ENCODE results near the gene GRM5.
"Not testable (repeated sequence)": the region's sequence is repeated elsewhere in the genome, so short reads cannot be mapped to it uniquely, and the experiment has no call there.

GRM5 gene

DNA sequence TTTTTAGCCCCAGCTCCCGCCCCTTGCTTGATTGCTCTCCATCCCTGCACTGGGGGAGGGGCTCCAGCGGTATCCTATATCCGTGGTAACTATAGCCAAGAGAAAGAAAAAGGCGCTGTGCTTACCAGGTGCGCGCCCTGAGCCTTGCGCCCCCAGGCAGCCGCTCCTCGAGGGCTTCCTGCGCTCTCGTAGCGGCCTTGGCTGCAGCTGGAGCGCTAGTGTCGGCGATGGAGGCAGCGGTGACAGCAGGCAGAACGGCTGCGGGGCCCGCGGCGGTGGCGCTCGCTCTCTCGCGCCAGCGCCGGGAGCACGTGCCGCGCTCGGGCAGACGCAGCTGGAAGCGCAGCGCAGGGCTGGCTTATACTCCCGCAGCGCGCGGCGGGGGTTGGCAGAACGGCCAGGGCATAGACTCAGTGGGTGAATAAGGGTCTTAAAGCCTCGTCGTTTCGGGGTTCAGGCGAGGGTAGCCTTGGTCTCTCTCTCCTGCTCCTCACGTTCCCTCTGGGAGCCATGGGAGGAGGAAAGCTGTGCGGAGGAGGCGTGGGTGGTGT is at the start of gene GRM5:
Gene GRM5, minus strand, starts transcription at position 332 of the 551 bp plus-strand sequence. CDS start 18,110 bp downstream, outside the sequence.
- peak in 2 of 14 donors; percentile 0 to 1 for DNase-seq

DNA sequence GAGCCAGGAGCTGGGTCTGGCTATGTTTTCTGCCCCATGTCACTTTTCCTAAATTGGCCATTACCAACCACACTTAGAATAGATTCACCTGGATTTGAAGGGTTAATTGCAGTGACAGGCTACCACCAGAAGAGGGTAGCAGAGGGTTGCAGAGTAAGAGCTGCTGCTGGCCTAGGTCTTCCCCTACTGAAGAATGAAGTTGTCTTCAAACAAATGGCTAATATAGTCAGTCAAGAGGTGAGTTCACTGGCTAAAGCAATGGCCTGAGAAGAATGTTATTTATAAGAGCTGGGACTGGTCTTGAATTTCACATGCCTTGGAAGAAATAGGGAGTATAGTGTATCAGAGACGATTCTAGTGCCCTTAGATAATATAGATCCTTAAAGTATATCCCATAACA is 32.2 kb upstream of the GRM5 start:
- DNase-seq: peak in 5 of 14 donors; percentile 1 to 10 (median 2)

DNA sequence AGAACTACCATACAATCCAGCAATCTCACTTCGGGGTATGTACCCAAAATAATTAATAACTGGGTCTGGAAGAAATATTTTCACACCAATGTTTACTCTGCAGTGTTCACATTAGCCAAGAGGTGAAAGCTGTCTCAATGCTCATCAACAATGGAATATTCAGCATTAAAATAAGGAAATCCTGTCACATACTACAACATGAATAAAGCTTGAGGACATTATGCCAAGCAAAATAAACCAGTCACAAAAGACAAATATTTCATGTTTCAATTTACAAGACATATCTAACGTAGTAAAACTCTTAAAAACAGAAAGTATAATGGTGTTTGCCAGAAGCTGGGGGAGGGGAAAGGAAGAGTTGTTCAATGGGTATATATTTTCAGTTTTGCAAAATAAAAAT is 28.0 kb upstream of the GRM5 start:
- not testable (repeated sequence) for DNase-seq

DNA sequence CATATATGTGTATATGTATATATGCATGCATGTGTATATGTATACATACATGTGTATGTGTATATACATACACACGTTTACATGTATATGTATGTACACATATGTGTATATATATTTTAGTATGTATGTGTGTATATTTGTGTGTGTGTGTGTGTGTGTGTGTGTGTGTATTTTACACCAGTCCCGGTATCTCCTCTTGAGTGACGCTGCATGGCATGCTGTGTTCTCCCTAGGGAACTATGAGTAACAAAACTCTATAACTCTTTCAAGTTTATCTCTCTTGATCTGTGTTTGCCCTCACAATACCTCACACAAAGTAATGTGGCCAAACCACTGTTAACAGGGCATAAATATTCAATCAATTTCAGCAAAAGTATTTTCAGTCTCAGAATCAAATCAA is 19.2 kb upstream of the GRM5 start:
- not testable (repeated sequence) for DNase-seq

DNA sequence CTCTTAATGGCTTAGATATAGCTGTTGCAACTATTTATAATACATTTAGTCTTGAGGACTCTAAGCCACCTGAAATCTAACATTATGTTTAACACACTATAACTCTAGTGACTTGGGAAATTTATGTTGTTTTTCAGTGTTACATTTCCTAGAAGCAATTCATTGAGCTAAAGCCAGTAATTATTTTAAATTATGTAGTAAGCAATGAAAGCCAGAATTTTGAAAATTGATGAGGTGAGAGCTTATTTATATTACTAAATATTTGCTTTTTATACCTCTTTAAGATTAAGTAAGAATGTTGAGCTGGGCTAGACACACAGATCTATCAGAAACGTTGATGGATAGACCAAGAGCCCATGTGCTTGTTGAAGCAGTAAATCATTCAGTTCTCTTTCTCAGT is 5.1 kb upstream of the GRM5 start:
- not testable (repeated sequence) for DNase-seq

DNA sequence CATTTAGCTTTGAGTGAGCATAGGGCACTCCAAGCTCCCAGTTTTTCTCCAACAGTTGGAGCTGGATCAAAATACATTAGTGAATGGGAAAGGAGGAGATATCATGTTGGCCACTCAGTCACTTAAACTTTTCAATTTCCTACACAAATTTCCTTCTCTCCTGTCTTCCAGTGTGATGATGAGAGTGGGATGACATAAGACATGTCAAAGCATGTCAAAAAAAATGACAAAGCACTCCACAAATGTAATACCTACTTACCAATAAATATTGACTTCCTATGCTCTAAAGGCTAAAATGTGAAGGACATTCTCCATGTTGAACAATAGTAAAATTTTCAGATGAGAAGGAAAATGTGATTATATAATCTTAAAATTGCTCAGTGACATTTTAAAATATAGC is 1.5 kb upstream of the GRM5 start:
- DNase-seq: no peak

DNA sequence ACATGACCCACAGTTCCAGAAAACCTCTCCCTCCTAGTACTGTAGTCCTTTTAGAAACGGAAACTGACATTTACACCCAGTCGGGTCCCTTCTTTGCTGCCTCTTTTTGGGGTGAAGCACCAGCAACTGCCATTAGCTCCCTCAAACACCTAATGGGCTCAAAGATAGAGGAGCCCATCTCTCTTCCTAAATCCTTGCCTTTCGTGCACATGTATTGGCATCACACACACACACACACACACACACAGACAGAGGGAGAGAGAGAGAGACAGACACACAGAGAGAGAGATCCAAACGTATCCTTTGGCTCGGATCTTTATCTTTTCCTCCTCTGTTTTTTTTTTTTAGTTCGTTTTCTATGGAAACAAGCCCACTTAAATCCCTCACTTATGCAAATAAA is 716 bp downstream of the GRM5 start:
- DNase-seq: no peak

DNA sequence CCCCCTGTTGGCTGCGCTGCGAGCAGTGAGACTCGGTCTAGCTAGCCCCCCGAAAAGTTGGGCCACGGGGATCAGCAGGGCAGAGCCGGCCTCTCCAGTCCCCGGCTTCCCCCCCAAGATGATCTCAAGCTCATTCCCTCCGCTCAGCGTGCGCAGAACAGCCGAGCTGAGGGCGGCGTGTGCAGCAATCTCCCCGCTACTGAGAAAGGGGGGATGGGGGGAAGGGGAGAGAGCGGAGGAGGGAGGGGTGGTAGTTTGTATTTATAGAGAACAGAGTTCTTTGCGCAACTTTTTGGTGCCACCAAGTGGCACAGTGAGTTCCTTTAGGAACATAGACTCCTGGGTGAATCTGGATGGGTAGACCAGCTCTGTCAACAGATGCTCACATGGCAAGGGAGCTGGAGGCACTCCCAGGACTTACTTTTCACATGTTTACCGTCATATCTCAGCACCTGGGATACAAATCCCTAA is 2.3 kb downstream of the GRM5 start:
- peak in 1 of 14 donors; percentile 0 for DNase-seq

DNA sequence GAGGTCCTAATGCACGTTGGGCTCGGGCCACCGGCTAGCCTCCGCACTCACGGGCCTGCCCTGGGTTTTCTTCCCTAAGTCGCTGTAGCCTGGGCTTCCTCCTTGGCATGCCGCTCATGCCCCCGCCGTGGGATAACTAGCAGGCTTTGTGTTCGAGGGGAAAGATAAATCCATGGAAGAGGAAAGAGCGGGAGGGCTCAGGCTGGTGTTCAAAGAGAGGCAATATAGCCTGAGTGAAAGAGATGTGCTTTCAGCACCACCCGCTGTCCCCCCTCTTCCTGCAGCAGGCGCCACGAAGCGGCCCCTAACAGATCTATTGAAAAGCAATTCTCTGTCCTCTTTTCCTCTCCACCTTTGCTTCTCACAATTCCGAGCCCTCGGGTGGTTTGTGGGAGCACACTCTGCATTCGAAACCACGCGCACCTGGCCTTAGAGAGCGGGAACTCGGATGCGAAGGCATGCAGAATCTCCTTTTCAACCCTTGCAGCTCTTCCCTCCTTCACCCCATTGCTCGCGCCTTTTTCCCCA is 2.9 kb downstream of the GRM5 start:
- peak in 2 of 14 donors; percentile 9 to 28 for DNase-seq

DNA sequence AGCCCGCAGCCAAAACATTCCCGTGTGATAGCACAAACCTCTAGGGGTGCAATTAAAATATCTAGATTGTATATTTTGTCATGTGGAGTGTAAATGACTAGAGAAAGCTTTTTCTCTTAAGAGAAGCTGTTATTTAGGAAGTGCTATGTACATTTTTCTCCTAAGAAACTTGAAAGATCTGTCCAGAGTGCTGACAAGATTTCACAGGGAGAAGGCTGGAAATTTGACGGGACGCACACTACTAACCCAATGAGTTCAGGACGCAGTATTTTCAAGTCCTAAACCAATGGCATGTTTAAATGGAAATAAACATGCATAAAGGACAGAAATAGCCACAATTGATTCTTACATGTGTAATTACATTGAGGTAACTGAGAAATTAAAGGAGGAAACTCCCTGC is 3.9 kb downstream of the GRM5 start:
- not testable (repeated sequence) for DNase-seq

DNA sequence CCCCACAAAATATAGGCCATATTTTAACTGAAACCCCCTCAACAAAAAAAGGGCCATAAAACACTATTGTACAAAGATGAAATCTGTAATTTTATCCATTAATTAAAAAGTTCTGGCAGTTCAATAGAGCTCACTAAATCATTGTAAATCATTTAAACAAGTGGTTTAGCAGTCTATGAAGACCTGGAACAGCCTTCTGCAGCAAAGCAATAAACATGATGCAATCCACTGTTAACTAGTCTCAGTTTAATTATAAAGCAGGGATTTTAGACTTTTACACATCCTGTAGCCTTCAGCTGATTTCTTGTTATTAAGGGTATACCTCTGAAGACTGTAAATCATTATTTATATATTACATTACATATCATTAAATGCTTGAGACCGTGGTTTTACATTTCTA is 8.4 kb downstream of the GRM5 start:
- DNase-seq: not testable (repeated sequence)

DNA sequence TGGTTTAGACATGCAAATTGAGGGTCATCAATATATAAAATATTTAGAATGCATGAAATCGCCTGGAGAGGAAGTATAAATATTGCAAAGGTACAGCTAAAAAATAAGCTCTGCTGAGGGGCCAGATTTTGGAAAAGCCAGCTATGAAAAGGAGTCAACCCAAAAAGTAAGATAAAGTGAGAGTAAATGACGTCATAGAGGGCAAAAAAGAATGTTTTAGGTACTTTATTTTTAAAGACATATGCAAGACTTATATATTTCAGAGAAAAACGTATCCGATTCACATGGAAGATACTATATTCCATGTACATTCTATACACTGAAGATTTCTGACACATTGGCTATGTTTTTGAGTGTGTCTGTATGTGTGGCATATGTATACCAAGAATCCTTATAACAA is 13.6 kb downstream of the GRM5 start:
- no peak for DNase-seq

DNA sequence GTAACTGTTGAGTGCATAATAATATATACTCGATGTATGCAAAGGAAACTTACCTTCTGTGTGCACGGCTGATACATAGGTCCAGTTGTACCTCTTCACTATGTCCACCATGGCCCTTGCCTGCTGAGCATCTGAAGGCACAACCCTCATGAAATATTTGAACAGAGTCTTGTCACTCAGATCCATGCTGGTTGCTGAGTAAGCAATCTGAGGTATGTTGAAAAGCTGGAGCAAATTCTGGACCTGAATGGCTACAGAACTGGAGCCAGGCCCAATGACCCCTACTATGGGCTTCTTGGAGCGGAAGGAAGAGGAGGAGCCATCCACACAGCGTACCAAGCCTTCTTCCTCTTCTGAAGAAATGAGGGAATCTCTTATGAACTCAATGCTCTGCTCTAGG is 18.6 kb downstream of the GRM5 start:
- DNase-seq: not testable (repeated sequence)

DNA sequence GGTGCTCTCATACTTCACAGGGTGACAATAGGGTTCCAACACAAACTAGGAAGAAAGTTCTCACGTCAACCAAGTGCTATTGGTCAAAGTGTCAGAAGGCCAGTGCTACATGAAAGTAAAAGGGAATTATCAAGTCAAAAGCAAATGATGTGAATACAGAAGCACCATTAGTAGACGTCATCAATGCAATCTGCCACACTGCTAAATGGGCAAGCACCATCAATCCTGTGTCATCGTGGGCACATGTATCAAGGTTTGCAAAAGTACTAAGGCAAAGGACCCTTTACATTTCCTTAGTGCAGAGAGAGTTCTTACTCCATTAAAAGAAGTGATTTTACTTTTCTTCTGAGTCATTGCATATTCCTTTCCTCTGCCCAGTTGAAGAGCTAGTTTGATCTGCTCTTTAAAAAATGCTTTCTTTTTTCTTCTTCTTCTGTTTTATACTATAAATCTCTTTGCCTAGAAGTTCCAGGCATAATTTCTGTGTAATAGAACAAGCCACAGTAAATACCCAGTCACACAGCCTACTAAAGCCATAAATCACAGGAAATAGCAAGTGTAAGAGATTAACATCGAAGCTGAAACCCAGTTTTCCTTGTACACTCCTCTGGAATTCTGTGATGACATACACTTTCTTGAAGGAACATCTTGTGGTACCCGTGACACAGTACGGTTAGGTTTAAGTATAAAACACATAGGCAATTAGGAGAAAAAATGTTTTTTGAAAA is 21.8 kb downstream of the GRM5 start:
- DNase-seq: not testable (repeated sequence)

DNA sequence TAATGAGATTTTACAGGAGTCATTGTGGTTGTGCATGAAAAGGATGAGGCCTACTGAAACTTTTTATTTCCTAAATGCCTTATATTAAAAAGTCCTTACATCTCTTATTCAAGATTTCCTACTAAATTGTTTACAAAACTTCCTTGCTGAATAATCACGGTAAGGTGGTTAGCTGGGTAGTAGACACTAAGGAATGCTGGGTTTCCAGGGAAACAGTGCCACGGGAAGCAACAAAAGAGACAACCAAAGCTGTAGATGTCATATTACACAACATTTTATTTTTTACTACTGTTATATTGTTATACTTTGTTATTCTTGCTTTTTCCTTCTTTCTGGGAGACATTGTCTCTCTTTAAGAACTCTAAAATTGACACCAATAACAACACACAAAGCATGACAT is 36.1 kb downstream of the GRM5 start:
- DNase-seq: not testable (repeated sequence)

DNA sequence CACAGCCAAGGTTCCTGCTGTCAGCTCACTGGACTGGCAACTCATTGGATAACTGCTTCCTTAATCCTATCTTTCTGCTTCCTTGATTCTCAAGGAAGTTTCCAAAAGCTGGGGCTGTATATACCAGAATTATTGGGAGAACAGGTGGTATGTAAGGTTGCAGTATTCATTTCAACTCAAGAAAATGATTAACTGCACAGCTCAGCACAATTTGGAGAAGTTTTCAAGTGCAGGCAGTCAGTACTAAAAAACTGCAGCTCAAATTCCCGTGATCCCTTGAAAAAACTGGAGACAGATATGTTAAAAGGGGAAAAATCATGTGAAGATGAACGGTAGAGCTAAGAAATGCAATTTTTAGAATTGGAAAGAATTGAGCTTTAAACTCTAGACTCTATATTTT is 44.4 kb downstream of the GRM5 start:
- DNase-seq: no peak

DNA sequence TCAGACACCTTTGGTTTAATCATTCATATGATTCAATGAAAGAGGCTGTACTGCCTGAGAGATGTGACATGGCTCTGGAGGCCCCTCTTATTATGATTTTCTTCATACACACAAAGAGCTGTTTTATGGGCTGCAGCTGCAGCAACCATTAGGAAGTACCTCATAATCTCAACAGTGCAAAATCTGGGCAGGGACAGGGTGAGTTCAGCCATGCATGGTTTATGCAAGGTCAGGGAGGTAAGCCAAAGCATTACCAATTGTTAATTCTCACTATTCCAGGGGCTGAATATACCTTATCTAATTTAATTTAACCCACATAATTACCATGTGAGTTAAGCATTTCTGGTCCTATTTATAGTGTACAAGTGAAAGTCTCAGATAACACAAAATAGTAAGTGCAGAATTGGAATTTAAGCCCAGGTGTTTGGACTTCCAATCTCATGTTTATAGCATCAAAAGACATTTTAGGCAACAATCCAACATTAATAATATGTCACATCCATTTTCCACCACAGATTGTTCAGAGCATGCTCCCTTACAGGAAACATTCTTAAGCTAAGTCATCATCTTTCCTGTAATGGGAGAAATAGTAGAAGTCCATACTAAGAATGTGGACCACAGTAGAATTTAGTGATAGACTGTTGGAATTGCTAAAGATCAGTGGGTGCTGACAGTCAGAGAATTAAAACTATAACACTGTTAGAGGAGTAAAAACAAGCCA is 45.8 kb downstream of the GRM5 start:
- DNase-seq: not testable (repeated sequence)

DNA sequence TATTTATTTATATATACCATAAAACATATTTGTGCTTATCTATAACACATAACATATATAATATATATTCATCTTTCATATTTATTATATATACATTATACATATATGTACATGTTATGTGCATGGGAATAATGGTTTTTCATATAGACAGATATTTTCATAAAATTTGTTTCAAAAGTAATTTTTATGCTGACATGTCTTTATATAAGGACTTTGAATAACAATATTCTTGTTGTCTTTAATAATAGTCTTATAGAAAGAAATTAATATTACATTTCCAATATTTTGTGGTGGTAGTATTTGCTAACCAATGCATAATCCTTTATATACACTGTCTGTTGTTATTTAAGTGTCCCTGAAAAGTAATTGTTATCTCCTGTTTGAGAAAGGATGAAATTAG is 49.6 kb downstream of the GRM5 start:
- DNase-seq: no peak

DNA sequence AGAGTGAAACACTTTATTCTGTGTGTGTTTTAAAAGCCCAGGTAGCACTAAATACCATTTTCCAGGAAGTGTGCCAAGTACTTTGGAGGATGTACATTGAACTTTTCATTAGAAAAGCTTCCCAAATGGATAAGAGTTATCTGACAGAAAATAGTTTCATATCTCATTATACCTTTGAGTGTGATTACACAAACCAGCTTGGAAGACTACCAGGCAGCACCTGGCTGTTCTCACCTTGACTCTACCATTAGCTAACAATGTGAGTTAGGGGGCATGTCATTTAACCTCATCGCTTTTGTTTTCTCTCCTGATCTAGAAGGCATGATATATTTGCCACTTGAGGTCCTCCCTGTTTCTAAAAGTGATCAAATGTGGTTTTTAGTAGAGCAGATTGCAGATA is 50.2 kb downstream of the GRM5 start:
- no peak for DNase-seq

DNA sequence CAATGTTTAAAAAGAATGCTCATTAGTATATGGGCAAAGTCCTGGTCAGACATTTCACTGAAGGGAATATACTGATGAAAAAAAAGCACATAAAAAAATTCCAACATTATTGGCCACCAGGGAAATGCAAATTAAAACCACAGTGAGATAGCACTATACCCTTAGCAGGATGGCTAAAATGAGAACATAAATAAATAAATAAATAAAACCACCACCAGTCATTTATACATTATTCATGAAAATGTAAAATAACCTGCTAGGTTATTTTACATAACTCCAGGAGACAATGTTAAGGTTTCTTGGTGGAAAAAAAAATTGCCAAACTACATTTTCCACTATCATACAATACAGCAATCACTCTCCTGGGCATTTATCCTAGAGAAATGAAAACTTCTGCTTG is 64.9 kb downstream of the GRM5 start:
- not testable (repeated sequence) for DNase-seq

DNA sequence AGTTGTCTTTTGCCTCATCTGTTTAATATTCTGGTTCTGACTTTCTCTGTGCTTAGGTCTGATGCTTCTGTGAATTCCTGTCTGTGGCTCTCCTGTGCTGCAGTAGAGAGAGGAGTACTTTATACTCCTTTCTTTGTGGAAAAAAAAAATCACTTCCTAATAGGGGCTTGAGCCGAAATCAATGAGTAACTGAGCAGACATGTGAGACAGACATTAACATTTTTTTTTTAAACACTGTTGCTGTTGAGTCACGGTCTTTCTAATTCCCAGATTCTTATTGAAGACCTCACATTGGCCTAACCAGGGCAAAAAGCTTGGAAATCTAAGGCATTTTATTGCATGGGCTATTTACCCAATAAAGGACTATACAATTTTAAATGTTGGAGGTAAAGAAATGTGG is 86.1 kb downstream of the GRM5 start:
- peak in 1 of 14 donors; percentile 1 for DNase-seq

DNA sequence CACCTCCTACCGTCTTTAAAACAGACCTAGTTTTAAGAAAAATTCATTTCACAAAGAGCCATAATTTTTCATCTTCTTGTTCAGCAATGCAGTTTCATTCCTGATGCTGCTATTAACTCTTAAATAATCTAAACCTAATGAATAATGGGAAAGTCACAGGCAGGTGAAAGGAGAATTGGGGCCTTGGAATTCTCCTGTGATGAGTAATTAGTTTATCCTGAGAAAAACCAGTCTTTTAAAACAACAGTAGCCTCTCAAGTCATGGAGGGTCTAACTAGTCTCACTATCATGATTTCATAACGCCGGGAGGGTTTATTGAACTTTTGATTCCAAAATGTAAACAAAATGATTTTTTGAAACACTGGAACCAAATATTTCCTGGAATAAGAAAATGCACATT is 86.8 kb downstream of the GRM5 start:
- not testable (repeated sequence) for DNase-seq

DNA sequence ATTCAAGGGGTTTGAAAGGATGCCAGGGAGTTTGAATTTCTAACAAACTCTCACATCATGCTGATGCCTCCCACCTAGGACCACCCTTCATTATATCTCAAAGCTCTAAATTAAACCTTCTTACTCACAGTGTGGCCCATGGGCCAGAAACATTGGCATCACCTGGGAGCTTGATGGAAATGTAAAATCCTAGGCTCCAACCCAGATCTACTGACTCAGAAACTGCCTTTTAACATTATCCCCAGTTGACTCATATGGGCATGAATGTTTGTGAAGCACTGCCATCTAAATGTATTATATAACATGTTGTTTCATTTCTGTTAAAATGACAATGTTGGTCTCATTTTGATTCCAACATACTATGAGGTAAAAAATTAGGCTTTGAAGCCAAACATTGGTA is 90.3 kb downstream of the GRM5 start:
- not testable (repeated sequence) for DNase-seq

Measured in C1 segment of cervical spinal cord (tissue), 14 donors.